ENCODE results near the gene USP33.
"Not testable (repeated sequence)": the region's sequence is repeated elsewhere in the genome, so short reads cannot be mapped to it uniquely, and the experiment has no call there.

USP33 gene

GRCh38 chr1:77652970-77653516, 106.6 kb downstream of the USP33 start:
- DNase-seq (ENCODE audit: extremely low read depth, low read depth): no peak
- TF ChIP-seq, protein P1, sequence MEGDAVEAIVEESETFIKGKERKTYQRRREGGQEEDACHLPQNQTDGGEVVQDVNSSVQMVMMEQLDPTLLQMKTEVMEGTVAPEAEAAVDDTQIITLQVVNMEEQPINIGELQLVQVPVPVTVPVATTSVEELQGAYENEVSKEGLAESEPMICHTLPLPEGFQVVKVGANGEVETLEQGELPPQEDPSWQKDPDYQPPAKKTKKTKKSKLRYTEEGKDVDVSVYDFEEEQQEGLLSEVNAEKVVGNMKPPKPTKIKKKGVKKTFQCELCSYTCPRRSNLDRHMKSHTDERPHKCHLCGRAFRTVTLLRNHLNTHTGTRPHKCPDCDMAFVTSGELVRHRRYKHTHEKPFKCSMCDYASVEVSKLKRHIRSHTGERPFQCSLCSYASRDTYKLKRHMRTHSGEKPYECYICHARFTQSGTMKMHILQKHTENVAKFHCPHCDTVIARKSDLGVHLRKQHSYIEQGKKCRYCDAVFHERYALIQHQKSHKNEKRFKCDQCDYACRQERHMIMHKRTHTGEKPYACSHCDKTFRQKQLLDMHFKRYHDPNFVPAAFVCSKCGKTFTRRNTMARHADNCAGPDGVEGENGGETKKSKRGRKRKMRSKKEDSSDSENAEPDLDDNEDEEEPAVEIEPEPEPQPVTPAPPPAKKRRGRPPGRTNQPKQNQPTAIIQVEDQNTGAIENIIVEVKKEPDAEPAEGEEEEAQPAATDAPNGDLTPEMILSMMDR (IDR thresholded peaks at IDR 0.05; ENCODE audit: low read depth, low read length): no peak

GRCh38 chr1:77652268-77652667, 107.4 kb downstream of the USP33 start:
- TF ChIP-seq, protein P1 (IDR thresholded peaks at IDR 0.05; ENCODE audit: low read depth, low read length): no peak
- no peak for DNase-seq (ENCODE audit: extremely low read depth, low read depth)

- DNase-seq (ENCODE audit: extremely low read depth, low read depth): no peak
Measured at GRCh38 chr1:77649127-77649526, 110.5 kb downstream of the USP33 start.

DNA sequence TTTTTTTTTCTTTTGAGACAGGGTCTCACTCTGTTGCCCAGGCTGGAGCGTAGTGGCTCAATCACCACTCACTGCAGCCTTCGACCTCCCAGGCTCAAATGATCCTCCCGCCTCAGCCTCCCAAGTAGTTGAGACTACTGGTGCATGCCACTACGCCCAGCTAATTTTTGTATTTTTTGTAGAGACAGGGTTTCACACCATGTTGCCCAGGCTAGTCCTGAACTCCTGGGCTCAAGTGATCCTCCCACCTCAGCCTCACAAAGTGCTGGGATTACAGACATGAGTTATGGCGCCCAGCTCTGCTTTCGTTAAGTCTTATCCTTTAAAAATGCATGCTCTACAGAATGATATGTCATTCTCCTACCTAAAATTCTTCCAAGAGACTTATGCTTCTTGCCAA, 113.4 kb downstream of the USP33 start:
- not testable (repeated sequence) for DNase-seq (ENCODE audit: extremely low read depth, low read depth)

More at GRCh38 chr1:77649127-77649526, 110.5 kb downstream of the USP33 start:
- TF ChIP-seq, protein P1 (IDR thresholded peaks at IDR 0.05; ENCODE audit: low read depth, low read length): no peak
